ENCODE results near the gene XPOT.
"Not testable (repeated sequence)": the region's sequence is repeated elsewhere in the genome, so short reads cannot be mapped to it uniquely, and the experiment has no call there.

XPOT gene

GRCh38 chr12:64403707-64404469 is at the start of gene XPOT:
TSS of gene XPOT (plus strand) at chr12:64404392. CDS start at chr12:64410036, 5,644 bp downstream.
- peak; percentile 76 for DNase-seq (ENCODE audit: low read depth)

DNA sequence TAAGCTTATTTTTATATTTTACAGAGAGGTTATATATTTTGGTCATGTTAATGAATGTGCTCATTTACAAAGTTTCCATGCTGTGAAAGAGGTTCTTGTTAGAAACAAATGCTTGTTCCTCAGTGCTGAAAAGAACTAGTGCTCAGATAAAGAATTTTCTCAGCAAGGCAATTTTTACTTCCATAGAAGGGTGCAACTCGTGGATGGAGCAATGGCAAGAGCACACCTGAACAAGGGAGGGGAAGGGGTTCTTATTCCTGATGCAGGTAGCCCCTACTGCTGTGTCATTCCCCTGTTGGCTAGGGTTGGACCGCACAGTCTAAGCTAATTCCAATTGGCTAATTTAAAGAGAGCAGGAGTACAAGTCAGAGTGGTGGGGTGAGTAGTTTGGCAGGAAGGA is 48.0 kb upstream of the XPOT start:
- DNase-seq (ENCODE audit: low read depth): not testable (repeated sequence)

- not testable (repeated sequence) for DNase-seq (ENCODE audit: low read depth)
Measured at GRCh38 chr12:64361173-64361572, 43.0 kb upstream of the XPOT start.

GRCh38 chr12:64362721-64363305 is 41.4 kb upstream of the XPOT start:
- no peak for DNase-seq (ENCODE audit: low read depth)

- DNase-seq (ENCODE audit: low read depth): no peak
Measured at GRCh38 chr12:64383675-64384074, 20.5 kb upstream of the XPOT start.

DNA sequence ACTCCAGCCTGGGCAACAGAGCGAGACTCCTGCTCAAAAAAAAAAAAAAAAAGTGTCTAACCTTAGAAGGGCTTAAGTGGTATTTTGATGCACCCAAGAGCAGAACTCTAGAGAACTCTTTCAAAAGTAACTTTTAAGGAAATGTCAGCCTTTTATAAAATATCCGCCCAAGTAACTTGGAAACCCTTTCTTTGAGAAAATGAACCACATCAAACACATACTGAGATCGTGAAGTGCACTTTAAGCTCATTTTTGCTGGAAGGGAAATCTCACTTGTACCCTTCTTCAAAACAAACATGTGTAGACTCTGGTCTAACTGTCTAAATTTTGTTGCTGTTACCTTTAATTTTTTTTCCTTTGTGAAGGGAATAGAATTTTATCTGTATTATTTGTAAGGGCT is 19.2 kb upstream of the XPOT start:
- no peak for DNase-seq (ENCODE audit: low read depth)

- DNase-seq (ENCODE audit: low read depth): no peak
Measured at GRCh38 chr12:64385468-64385867, 18.7 kb upstream of the XPOT start.

DNA sequence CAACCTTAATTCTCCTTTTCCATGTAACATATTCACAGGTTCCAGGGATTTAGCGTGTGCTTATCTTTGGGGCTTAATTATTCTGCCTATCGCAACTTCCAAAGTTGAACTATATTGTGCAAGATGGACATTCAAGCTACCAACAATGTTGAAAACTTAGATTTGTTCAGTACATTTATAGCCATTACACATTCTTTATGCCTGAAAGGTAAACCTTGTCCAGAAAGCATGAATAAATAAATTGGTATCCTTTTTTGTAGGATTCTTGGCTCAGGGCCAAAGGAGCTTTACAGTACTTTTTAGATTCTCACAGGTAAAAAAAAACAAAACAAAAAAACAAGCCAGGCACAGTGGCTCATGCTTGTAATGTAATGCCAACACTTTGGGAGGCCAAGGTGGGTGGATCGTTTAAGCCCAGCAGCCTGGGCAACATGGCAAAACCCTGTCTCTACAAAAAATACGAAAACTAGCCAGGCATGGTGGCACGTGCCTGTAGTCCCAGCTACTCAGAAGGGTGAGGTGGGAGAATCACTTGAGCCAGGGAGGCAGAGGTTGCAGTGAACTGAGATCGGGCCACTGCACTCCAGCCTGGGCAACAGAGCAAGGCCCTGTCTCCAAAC is 16.9 kb upstream of the XPOT start:
- no peak for DNase-seq (ENCODE audit: low read depth)

GRCh38 chr12:64389154-64389553 is 15.0 kb upstream of the XPOT start:
- no peak for DNase-seq (ENCODE audit: low read depth)

DNA sequence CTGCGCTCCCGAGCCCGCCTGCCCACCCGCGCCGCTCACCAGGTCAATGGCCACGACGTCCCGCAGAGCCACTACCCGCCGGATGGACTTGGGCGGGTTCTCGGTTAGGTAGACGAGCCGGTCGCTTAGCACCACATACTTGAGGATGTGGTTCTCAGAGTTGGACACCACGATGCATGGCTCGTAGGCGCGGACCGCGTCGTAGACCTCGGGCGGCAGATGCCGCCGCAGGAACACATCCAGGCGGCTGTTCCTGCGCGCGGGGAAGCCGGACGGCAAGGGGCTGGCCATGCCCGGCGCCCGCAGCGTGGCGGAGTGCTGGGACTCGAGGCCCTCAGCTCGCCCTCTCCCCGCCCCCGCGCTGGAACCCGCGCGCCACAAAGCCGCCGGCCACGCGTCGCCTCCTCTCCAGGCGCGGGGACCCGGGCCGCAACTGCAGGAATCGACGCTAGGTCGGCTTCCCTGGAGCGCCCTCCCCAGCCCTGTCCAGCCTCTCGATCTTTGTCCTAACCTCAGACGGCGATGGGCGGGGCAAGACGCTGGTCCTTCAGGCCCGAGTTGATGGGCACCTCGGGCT is 13.8 kb upstream of the XPOT start, which contains the start of gene C12orf56:
C12orf56 (minus strand) TSS at position 484 of the 577 bp plus-strand sequence; CDS start at position 291, 193 bp downstream.
- DNase-seq (ENCODE audit: low read depth): no peak

DNA sequence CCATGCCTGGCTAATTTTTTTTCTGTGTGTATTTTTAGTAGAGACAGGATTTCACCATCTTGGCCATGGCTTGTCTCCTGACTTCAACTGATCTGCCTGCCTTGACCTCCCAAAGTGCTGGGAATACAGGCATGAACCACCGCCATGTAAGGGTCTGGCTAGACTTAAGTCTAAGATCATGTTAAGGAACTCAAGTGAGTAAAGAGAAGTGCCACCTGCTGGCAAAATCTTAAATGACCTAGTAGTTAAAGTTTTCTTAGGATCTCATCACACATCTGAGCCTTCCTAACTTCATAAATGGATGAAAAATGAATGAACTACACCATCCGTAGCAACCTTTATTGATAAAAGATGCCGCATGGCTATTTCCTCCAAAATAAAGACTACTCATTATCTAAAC is 12.0 kb upstream of the XPOT start:
- DNase-seq (ENCODE audit: low read depth): no peak

GRCh38 chr12:64395739-64396138 is 8.5 kb upstream of the XPOT start:
- DNase-seq (ENCODE audit: low read depth): no peak

- DNase-seq (ENCODE audit: low read depth): no peak
Measured at GRCh38 chr12:64400041-64400440, 4.2 kb upstream of the XPOT start.

DNA sequence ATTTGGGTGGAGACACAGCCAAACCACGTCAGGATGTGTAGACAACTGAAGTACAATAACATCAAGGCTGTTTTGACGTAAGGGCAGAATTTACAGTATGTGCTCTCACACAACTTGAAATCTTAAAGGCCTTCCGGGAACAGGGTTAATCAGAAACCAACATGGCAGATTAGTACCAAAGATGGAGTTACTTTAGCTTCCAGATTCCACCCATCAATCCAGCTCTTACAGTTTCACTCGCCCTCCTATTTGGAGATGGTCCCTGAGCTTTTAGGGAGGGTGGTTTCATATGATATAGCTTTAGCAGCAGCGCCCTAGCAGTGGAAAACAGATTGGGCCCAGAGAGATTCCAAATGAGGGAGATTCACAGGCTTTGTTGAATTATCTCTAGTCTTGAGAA is 2.0 kb upstream of the XPOT start:
- no peak for DNase-seq (ENCODE audit: low read depth)

- peak; percentile 37 for DNase-seq (ENCODE audit: low read depth)
Measured at GRCh38 chr12:64404470-64405256, 471 bp downstream of the XPOT start.

GRCh38 chr12:64407342-64408223 is 3.4 kb downstream of the XPOT start:
- DNase-seq (ENCODE audit: low read depth): no peak

DNA sequence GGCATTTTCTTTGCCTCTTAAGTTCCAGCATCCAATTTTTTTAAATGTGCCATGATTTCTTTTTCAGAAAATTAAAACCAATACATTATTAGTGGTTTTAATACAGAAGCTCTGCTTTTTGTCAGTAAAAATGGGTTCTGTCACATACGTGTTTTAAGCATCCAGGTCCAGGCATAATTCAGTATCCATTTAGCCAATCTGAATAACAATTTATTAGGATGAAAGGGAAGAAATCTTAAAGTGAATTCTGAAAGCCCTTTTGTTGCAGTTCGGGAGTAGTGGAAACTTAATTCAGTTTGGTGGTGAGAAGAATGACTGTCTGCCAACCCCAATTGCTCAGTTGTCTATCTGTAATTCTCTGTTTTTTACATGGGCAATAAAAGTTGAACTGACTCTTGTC is 7.2 kb downstream of the XPOT start:
- DNase-seq (ENCODE audit: low read depth): no peak

- DNase-seq (ENCODE audit: low read depth): no peak
Measured at GRCh38 chr12:64412459-64412858, 8.3 kb downstream of the XPOT start.

- no peak for DNase-seq (ENCODE audit: low read depth)
Measured at GRCh38 chr12:64413884-64414283, 9.7 kb downstream of the XPOT start.

DNA sequence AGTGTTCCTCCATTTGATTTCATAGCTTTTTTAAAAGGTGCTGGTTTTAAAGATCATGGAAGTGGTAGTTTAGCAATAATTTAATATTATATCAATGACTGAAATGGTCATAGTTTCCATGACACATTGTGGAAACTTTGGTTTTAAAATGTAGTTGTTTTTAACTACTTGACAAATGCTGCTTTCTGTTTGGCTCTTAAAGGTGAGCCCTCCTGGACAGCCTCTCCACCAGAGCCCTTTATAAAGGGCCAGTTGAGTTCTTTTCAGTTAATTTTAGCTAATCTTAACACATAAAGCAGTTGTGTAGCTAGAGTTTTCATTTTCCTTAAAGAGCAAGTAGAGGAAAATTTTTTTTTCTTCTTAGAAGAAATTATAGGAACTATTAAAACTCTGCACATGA is 14.0 kb downstream of the XPOT start:
- no peak for DNase-seq (ENCODE audit: low read depth)

- DNase-seq (ENCODE audit: low read depth): no peak
Measured at GRCh38 chr12:64419696-64420095, 15.5 kb downstream of the XPOT start.

All from stimulated activated CD8-positive, alpha-beta memory T cell treated with anti-CD3 and anti-CD28 coated beads, Interleukin-7, amount 100 ng/mL, for 24 hours (primary cell).